DMS153 (cell line): ENCODE data around the gene KCTD5.
"Not testable (repeated sequence)": the region's sequence is repeated elsewhere in the genome, so short reads cannot be mapped to it uniquely, and the experiment has no call there.

Source experiments
- DNase-seq: peaks from one replicate; lab custom pipeline; 2025; lab: John Stamatoyannopoulos, UW

Gene KCTD5

GRCh38 chr16:2710021-2710710 is 27.8 kb downstream of the KCTD5 start:
- DNase-seq = no peak

GRCh38 chr16:2710711-2711231 is 28.4 kb downstream of the KCTD5 start:
- DNase-seq = no peak

- no peak for DNase-seq
Measured at GRCh38 chr16:2711370-2712062, 29.2 kb downstream of the KCTD5 start.

GRCh38 chr16:2712063-2712441 is 29.7 kb downstream of the KCTD5 start:
- no peak for DNase-seq

- no peak for DNase-seq
Measured at GRCh38 chr16:2712546-2712945, 30.2 kb downstream of the KCTD5 start.

- DNase-seq = no peak
Measured at GRCh38 chr16:2713523-2713922, 31.2 kb downstream of the KCTD5 start.

GRCh38 chr16:2713985-2714774 is 31.9 kb downstream of the KCTD5 start:
- DNase-seq = peak; percentile 18

- DNase-seq = no peak
Measured at GRCh38 chr16:2715064-2715463, 32.7 kb downstream of the KCTD5 start.

- DNase-seq = no peak
Measured at GRCh38 chr16:2715519-2715918, 33.2 kb downstream of the KCTD5 start.

GRCh38 chr16:2715966-2716885 is 33.9 kb downstream of the KCTD5 start:
- no peak for DNase-seq

GRCh38 chr16:2716948-2717347 is 34.6 kb downstream of the KCTD5 start:
- no peak for DNase-seq

- no peak for DNase-seq
Measured at GRCh38 chr16:2717383-2718263, 35.3 kb downstream of the KCTD5 start.

GRCh38 chr16:2719328-2720063 is 37.2 kb downstream of the KCTD5 start:
- no peak for DNase-seq

- no peak for DNase-seq
Measured at GRCh38 chr16:2720064-2720457, 37.7 kb downstream of the KCTD5 start, which contains the start of gene PRSS27. TSS of gene PRSS27 (minus strand) at chr16:2720224. CDS start at chr16:2720160, 64 bp downstream.

GRCh38 chr16:2720719-2721633 is 38.7 kb downstream of the KCTD5 start:
- DNase-seq = peak; percentile 76

- DNase-seq = not testable (repeated sequence)
Measured at GRCh38 chr16:2721634-2722173, 39.4 kb downstream of the KCTD5 start.

GRCh38 chr16:2724088-2724676 is 41.9 kb downstream of the KCTD5 start:
- DNase-seq = no peak

- no peak for DNase-seq
Measured at GRCh38 chr16:2724816-2725348, 42.6 kb downstream of the KCTD5 start.
